SK-N-SH treated with all-trans-retinoic acid at 6 μM for 48 hours (cell line): ENCODE results near the gene KCNK4.

ENCODE experiments used
- ARNTL ChIP-seq: fragments of 450-650 bp; formaldehyde crosslinking; IDR thresholded peaks from 2 replicates; pipeline ENCODE4 v1.5.0; 2020; ENCODE audit warnings: low read depth, mild to moderate bottlenecking, moderate library complexity, borderline replicate concordance
- GLIS3 ChIP-seq: fragments of 250-450 bp; sonication (Bioruptor Pico); IDR thresholded peaks from 2 replicates; pipeline ENCODE4 v1.5.0; 2020; ENCODE audit warnings: mild to moderate bottlenecking, moderate library complexity
- TF ChIP-seq, protein P1 (sequence below): fragments of 250-450 bp; sonication (Bioruptor Pico); IDR thresholded peaks from 2 replicates; pipeline ENCODE4 v1.5.1; 2021; ENCODE audit warnings: mild to moderate bottlenecking, moderate library complexity
- TF ChIP-seq, protein P2 (sequence below): fragments of 250-450 bp; sonication (Bioruptor Pico); IDR thresholded peaks from 2 replicates; pipeline ENCODE4 v1.8.0; 2020; ENCODE audit warnings: mild to moderate bottlenecking, moderate library complexity, borderline replicate concordance
- TF ChIP-seq, protein P3 (sequence below): fragments of 250-450 bp; sonication (Bioruptor Pico); IDR thresholded peaks from 2 replicates; pipeline ENCODE4 v1.8.0; 2021; ENCODE audit warnings: low read depth, mild to moderate bottlenecking, moderate library complexity, borderline replicate concordance

DNA sequence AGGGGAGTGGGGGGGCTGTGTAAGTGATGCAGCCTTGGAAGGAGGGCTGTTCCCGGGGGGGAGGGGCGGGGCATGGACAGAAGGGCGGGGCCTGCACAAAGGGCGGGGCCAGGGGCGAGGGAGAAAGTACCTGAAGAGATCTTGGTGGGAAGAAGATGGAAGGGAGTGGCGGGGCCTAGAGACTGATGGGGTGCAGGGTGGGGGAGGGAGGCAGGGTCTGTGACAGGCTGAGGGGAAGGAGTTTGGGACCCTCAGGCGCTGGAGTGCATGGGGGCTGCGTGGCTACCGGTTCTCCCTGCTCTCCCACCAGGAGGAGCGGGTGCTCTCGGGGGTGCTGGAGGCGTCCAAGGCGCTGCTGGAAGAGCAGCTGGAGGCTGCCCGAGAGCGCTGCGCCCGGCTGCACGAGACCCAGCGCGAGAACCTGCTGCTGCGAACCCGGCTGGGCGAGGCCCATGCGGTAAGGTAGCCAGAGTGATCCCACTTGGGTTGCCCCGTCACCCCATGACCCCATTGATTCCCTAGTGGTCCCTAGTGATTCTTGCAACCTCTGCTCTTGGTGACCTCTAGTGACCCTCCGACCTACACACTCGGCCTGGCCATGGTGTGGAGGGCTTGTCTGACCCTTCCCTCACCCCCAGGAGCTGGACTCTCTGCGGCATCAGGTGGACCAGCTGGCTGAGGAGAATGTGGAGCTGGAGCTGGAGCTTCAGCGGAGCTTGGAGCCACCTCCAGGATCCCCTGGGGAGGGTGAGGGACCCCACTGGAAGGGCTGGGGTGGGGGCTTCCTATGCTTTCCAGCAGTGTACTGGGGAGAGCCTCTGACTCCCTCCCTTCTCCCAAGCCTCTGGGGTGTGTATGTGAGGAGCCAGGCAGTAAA is 52.0 kb downstream of the KCNK4 start:
- TF ChIP-seq, protein P1, sequence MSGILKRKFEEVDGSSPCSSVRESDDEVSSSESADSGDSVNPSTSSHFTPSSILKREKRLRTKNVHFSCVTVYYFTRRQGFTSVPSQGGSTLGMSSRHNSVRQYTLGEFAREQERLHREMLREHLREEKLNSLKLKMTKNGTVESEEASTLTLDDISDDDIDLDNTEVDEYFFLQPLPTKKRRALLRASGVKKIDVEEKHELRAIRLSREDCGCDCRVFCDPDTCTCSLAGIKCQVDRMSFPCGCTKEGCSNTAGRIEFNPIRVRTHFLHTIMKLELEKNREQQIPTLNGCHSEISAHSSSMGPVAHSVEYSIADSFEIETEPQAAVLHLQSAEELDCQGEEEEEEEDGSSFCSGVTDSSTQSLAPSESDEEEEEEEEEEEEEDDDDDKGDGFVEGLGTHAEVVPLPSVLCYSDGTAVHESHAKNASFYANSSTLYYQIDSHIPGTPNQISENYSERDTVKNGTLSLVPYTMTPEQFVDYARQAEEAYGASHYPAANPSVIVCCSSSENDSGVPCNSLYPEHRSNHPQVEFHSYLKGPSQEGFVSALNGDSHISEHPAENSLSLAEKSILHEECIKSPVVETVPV (CRISPR knock-in tag), result no peak
- TF ChIP-seq ARNTL (CRISPR knock-in tag) (no peak), GLIS3 (CRISPR knock-in tag) (no peak)
- TF ChIP-seq, protein P2, sequence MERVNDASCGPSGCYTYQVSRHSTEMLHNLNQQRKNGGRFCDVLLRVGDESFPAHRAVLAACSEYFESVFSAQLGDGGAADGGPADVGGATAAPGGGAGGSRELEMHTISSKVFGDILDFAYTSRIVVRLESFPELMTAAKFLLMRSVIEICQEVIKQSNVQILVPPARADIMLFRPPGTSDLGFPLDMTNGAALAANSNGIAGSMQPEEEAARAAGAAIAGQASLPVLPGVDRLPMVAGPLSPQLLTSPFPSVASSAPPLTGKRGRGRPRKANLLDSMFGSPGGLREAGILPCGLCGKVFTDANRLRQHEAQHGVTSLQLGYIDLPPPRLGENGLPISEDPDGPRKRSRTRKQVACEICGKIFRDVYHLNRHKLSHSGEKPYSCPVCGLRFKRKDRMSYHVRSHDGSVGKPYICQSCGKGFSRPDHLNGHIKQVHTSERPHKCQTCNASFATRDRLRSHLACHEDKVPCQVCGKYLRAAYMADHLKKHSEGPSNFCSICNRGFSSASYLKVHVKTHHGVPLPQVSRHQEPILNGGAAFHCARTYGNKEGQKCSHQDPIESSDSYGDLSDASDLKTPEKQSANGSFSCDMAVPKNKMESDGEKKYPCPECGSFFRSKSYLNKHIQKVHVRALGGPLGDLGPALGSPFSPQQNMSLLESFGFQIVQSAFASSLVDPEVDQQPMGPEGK (CRISPR knock-in tag), result no peak
- TF ChIP-seq, protein P3, sequence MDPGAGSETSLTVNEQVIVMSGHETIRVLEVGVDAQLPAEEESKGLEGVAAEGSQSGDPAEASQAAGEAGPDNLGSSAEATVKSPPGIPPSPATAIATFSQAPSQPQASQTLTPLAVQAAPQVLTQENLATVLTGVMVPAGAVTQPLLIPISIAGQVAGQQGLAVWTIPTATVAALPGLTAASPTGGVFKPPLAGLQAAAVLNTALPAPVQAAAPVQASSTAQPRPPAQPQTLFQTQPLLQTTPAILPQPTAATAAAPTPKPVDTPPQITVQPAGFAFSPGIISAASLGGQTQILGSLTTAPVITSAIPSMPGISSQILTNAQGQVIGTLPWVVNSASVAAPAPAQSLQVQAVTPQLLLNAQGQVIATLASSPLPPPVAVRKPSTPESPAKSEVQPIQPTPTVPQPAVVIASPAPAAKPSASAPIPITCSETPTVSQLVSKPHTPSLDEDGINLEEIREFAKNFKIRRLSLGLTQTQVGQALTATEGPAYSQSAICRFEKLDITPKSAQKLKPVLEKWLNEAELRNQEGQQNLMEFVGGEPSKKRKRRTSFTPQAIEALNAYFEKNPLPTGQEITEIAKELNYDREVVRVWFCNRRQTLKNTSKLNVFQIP (CRISPR knock-in tag), result no peak
